Measurements from ENCODE around the gene PSMB9.
A peak's percentile ranks its signal among the peaks of the same experiment; 100 is the strongest.

Gene PSMB9

DNA sequence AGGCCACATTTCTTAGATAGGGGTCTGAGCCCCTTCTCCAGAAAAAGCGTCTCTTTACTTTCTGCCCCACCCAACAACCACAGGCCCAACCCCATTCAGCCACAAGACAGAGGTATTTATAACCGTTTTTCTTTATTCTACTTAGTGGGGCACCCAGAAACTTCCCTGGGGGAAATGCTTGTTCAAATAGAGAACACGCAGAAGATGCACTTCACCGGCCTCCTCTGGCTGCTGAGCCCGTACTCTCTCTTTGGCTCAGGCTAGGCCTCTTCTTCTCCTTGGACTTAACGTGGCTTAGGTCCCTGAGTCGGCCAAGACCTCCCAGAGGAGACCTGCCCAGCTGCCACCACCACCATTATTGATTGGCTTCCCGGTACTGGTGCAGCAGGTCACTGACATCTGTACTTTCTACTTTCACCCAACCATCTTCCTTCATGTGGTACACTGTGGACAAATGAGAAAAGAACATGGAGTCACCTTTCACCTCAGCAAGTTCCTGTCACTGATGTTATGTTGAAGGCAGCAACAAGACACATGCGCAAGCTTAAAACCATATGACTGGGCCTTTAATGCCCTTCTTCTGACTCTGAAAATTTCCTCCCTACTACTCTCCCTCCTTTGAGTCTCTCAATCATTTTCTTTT lies 13.3 kb upstream of the PSMB9 start:
- DNase-seq, result no peak

DNA sequence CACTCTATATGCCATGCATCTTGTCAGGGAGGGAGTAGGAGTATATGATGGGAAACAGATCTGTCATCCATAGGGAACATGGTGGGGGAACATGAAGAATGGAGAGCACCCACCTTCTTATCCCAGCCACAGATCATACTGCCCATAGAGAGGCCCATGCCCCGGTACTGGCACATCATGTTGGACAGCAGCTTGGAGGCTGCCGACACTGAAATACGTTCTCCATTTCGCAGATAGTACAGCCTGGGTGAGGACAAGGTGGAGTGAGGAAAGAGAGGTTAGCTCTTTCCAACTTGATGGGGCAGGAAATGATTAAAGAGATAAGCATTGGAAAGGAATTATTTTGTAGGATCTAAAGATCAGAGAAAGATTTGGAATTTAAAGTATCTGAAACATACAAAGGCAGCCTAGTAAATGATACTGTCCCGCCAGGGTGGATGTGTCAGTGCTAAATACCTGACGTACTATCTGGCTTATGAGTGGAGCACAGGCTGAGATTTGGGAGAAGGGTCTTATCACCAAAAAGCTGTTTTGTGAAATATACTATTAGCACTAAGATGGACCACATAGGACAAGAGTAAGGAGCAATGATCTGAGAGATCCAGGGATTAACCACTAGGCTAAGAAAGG lies 11.9 kb upstream of the PSMB9 start:
- no peak for DNase-seq

- no peak for DNase-seq
Measured at GRCh38 chr6:32842690-32843089, 11.3 kb upstream of the PSMB9 start.

DNA sequence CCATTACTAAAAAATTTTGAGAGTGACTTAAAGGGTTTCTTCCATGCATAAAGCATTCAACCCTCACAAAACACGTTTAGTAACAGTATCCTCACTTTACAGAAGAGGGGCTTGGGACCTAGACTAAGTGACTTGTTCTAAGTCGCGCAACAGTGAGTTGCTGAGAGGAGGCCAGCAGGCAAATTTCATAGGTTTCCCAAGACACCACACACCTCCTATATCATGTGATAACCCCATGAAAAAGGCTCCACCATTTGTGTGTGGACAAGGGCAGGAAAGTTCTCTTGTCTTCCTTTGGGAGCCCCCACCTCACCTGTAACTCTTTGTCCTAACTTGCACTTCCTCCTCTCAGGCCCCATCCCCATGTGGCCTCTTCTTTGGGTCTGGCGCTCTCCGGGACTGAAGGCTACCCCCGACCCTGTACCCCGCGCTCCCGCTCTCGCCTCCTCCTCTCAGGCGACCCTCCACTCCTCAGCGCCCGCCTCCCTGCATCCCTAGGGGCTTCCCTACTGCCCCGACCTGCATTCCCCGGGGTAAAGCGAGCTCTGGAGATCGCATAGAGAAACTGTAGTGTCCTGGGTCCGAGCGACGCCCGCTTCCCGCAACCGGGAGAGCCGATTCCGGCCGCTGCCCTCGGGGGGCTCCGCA lies 10.5 kb upstream of the PSMB9 start:
- no peak for DNase-seq

DNA sequence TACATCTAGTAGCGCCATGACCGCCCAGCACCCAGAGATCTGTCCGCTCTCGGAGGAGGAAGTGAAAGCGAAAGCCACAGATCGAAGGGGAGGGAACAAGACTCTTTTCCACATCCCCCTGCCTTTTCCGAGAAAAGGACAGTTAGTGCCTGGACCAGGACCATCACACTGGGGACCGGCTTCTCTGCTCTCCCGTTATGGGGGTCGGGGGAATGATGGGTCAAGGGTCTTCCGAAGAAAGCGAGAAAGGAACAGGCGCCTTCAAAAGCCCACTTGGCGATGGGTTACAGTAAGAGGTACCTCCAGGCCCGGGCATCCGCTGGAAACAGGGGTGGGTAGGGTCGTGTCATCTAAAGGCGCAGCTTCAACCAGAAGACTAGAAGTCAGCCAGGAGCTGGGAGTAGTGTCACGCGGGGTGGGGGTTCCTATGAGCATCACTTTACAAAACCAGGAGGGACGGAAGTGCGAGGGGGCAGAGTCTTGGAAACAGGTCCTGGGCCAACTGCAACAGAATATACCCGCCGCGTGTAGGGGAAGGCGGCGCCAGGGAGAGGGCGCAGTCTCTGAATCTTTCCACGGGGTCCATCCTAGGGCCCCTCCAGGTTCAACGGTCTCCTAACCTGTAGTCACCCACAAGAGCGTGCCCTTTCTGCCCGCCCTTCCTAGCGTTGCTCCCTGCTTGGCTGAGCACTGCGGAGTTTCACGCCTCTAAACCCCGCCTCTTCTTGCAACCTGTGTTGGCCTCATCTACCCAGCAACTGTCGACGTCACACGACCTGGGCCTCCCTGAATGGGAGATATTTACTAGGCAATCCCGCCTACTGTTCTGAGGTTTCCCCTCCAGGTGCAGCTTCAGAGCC lies 9.8 kb upstream of the PSMB9 start, which contains the start of gene PSMB8:
TSS of gene PSMB8 (minus strand) at position 69 of the 860 bp plus-strand sequence. CDS start at position 18, 51 bp downstream.
- DNase-seq, result peak; percentile 94

DNA sequence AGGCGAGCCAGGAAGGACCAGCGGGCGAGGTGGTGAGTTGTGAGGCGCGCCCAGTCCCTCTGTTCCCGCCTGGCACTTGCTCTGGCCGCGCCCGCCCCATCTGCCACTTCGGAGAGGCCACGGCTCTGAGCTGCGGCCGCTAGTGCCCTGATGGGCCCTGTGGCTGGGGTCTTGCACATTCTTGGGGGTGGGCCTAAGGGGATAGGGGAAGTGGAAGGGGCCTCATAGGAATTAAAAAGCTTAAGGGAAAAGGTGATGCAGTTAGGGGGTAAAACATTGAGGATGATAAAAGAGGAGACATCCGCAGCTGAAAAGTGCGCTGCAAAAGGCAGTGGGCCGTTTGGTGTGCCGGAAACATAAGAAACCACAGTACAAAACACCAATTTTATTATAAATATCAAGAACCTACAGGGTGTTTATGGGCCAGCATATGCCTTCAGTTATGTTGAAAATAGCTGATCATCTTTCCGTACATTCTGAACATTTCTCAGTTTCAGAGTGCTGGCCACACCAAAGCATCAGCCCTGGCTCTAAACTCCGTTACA lies 9.1 kb upstream of the PSMB9 start:
- DNase-seq, result no peak

GRCh38 chr6:32845384-32845884 lies 8.6 kb upstream of the PSMB9 start:
- peak; percentile 50 for DNase-seq

DNA sequence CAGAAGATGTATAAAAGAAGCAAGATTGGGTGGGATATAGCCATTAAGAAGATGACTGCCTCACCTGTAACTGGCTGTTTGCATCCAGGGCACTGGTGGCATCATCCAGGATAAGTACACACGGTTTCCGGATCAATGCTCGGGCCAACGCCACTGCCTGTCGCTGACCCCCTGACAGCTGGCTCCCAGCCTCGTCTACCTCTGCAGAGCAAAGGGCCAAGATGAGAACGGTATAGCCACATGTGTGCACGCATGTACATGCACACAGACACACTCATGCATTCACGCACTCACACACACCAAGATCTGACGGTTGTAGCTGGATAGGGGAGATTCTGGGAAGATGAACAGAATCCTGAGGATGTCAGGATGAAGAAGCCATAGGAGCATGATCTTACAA lies 7.0 kb upstream of the PSMB9 start:
- DNase-seq, result no peak

GRCh38 chr6:32847795-32848194 lies 6.2 kb upstream of the PSMB9 start:
- no peak for DNase-seq

DNA sequence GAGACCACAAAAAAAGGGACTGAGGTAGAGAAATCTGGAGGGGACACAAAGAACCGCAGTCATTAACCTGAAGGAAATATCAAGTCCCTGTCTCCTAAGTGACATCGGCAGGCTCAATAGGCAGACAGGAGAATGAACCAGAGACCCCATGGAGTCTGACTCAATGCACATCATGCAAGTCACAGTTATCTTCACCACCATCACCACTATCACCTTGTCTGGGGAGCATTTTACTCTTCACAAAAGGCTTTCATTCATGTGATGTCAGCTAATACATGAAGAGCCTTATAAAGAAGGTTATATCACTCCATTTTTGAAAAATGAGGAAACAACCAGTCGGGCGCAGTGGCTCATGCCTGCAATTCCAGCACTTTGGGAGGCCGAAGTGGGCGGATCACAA lies 4.9 kb upstream of the PSMB9 start:
- DNase-seq, result no peak

DNA sequence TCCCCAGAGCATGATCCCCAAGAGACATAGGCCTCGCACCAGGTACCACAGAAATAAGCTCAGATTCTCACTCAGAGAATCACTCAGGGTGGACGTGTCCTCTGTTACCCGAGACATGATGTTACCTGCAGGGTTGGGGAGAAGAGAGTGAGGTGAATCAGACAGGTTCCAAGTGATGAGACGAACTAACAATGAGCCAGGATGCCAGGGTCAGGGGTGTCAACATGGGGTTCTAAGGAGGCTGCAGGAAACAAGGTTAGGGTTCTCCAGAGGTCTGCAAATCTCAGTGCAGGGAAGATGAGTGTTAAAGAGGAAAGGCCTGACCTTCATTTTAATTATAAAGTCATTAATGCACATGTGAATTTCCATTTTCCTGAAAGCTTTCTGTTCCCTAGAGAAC lies 3.0 kb upstream of the PSMB9 start:
- no peak for DNase-seq

DNA sequence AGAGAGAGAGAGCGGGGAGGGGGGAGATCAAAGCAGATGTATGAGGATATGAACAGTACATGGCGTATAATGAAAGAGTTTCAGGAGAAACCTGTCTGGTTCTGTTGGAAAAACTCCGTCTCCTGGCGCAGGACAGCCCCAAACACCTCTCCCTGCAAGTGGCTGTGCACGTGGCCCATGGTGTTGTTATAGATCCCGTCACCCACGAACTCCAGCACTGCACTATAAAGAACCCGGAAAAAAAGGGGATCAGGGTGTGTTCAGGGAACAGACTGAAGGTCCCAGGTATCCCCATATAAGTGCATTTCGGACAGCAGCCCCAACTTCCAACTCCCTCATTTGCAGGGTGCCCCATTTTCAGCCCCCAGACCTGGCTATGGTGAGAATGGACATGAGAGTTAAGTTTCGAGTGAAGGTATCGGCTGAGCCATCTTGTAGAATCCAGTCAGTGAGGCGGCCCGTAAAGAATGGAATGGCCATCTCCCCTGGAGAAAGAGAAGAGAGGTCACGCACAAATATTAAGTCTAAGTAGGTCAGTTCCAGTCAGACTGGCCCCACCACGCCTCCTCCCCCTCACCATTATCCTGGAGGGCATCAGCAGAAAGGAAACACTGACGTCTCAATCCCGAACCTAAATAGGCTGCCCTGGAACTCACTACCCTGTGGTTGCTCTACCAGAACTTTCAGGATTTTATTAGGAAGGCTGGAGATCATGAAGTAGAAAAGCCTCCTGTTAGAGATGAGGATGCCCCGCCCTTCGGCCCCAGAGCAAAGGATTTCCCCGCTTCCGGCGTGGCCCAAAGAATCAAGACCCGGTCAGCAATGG lies 1.8 kb upstream of the PSMB9 start:
- DNase-seq, result peak; percentile 54

GRCh38 chr6:32852844-32853540 lies 1.0 kb upstream of the PSMB9 start:
- peak; percentile 80 for DNase-seq

- no peak for DNase-seq
Measured at GRCh38 chr6:32854376-32855178, 585 bp downstream of the PSMB9 start.

GRCh38 chr6:32855467-32856174 lies 1.6 kb downstream of the PSMB9 start:
- no peak for DNase-seq

GRCh38 chr6:32857156-32857891 lies 3.3 kb downstream of the PSMB9 start:
- no peak for DNase-seq

GRCh38 chr6:32858194-32858593 lies 4.2 kb downstream of the PSMB9 start:
- no peak for DNase-seq

- DNase-seq, result no peak
Measured at GRCh38 chr6:32860674-32861073, 6.7 kb downstream of the PSMB9 start.

- DNase-seq, result no peak
Measured at GRCh38 chr6:32862725-32863124, 8.7 kb downstream of the PSMB9 start.
